ENCODE results near the gene GKAP1.

- no peak for TF ChIP-seq JUNB (IDR thresholded peaks at IDR 0.05; ENCODE audit: unreplicated experiment)
- TF ChIP-seq CTCF (conservative IDR thresholded peaks at IDR 0.05; ENCODE audit: low read depth in 2 of 2) = no peak
- no peak for TF ChIP-seq REST (IDR thresholded peaks at IDR 0.05; ENCODE audit: unreplicated experiment)
- TF ChIP-seq POLR2AphosphoS5 (IDR thresholded peaks at IDR 0.05; ENCODE audit: low read depth) = no peak
Measured at GRCh38 chr9:83794051-83794450, 23.5 kb downstream of the GKAP1 start.
